ENCODE results near the gene EHD1. TPM values are rescaled to one million over a fixed set of nuclear protein-coding genes. Genes with fewer than 3 reads are reported as not detected.
A peak's percentile ranks its signal among the peaks of the same experiment; 100 is the strongest.

The EHD1 gene
- total RNA-seq, 4 donors from 2014 or later, result 53.5 to 90.7 (median 67.4) TPM

DNA sequence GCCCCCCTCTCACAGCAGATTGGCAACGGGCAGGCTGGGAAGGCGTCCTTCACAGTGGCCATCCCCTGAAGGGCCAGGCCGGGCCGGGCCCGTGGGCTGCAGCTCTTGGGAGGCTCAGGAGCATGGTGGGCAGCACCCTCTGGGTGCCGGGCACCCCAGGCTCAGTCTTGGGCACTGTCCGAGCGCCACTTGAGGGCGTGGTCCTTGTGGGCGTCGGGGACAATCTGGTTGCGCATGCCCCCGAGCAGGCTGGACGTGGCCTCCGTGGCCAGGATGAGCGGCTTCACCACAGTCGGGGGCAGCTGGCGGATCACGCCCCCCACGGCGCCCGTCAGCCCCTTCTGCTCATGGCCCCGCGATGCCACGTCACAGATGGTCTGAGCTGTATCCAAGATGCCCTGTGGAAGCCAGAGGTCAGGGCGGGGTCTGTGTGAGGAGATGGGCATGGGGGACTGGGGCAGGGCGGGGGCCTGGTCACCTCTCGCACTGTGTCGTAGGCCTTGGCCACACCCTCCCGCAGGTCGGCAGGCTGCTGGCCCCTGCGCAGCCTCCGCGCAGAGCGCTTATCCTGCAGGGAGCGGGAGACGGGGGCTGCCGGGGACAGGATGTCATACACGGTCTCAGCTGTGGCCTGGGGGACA, 16.5 kb upstream of the EHD1 start:
- DNase-seq, result no peak
- peaks cover 9 to 21% of the 10 kb centered on the region in 2 donors for H3K36me3 ChIP-seq
- no peak overlapping the region for H3K4me3 ChIP-seq (replicated peaks in 1 of 3)
- WGBS, 2 donors, result 92 to 96% methylated on average over 11 to 28 of the region's 39 CpGs
- peaks cover 0 to 3% of the 10 kb centered on the region in 2 donors for H3K4me1 ChIP-seq
- H3K27me3 ChIP-seq, result no peaks in the 10 kb centered on the region
- TF ChIP-seq CTCF (IDR thresholded peaks at IDR 0.05) (no peak), POLR2A (IDR thresholded peaks at IDR 0.05) (no peak)
- H3K27ac ChIP-seq, result no peak overlapping the region
- no peaks in the 10 kb centered on the region for H3K9me3 ChIP-seq
- intact Hi-C loops (cut with DNase I), result loop anchor here (2.0 to 10.0 kb wide), 2 partner anchors 48 to 110 kb away; no protein-coding TSS in a partner anchor

DNA sequence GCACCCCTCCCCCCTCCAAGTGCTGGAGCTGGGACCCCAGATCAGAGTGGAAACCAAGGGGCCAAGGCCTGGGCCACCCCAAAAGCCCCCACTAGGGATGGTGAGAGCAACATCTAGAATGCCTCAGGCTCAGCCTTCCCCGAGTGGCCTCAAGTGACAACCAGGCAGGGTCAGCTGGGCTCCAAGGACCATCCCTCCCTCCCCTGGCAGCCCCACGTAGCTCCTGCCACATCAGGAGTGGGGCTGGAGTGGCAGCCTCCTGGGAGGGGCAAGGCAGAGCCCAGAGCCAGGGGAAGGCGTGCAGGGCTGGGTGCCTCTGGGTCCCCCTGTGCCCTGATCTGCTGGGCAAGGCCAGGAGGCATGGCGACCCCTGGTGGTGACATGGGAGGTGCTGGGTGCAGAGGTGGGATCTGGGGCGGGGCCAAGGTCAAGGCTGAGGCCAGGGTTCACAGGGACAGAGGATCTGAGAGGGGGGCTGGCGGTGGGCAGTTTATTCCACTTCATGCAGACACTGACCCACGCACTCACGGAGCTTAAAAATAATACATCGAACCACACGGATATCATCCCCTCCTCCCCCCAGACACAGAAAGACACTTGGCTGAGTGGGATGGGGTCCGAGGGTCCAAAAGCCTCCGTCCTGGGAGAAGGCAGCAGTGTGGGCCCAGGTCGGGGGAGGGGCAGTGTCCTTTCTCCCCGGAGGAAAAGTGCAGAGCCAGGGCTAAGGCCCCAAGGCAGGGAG, 15.8 kb upstream of the EHD1 start:
- intact Hi-C loops (cut with DNase I), result loop anchor here (2.0 to 10.0 kb wide), 2 partner anchors 47 to 109 kb away; no protein-coding TSS in a partner anchor
- H3K36me3 ChIP-seq, result peaks cover 9 to 21% of the 10 kb centered on the region in 2 donors
- no peak overlapping the region for H3K4me3 ChIP-seq (replicated peaks in 1 of 3)
- H3K4me1 ChIP-seq, result peaks cover 0 to 3% of the 10 kb centered on the region in 2 donors
- TF ChIP-seq CTCF (IDR thresholded peaks at IDR 0.05), result peak; percentile 61 to 91 (median 87)
- no peak for TF ChIP-seq POLR2A (IDR thresholded peaks at IDR 0.05)
- no peaks in the 10 kb centered on the region for H3K9me3 ChIP-seq
- no peak overlapping the region for H3K27ac ChIP-seq
- WGBS, 2 donors, result 30 to 36% methylated on average over 9 to 14 of the region's 14 CpGs
- H3K27me3 ChIP-seq, result no peaks in the 10 kb centered on the region
- peak; percentile 89 for DNase-seq

- H3K4me3 ChIP-seq (replicated peaks in 1 of 3), result no peak overlapping the region
- TF ChIP-seq CTCF (IDR thresholded peaks at IDR 0.05), result no peak
- TF ChIP-seq POLR2A (IDR thresholded peaks at IDR 0.05), result no peak
- no peak overlapping the region for H3K27ac ChIP-seq
- intact Hi-C loops (cut with DNase I), result loop anchor here (2.0 to 10.0 kb wide), 2 partner anchors 47 to 109 kb away; no protein-coding TSS in a partner anchor
- H3K9me3 ChIP-seq, result no peaks in the 10 kb centered on the region
- 76 to 81% methylated on average over 16 to 21 of the region's 25 CpGs for WGBS, 2 donors
- peaks cover 0 to 10% of the 10 kb centered on the region in 2 donors for H3K4me1 ChIP-seq
- DNase-seq, result no peak
- no peaks in the 10 kb centered on the region for H3K27me3 ChIP-seq
- peaks cover 8 to 17% of the 10 kb centered on the region in 2 donors for H3K36me3 ChIP-seq
Observed at GRCh38 chr11:64893194-64894069, 15.0 kb upstream of the EHD1 start.

DNA sequence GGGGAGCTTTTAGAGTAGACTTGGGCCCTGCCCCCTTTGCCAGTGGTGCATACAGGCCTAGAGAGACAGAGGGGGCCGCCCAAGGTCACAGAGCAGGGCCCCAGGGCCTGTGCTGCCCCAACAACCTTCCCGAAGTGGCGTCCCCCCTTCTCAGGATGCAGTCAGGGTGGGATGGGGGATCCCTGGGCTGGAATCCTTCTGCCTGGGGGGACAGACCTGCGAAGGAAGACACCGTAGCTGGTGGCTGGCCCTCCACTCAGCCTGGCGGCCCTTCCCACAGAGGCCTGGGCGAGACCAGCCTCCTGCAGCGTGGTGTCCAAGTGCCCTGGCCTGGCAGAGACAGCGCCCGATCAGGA, 14.4 kb upstream of the EHD1 start:
- intact Hi-C loops (cut with DNase I), result loop anchor here (10.0 kb wide), 1 partner anchor 108 kb away; no protein-coding TSS in a partner anchor
- H3K27me3 ChIP-seq, result no peaks in the 10 kb centered on the region
- H3K4me1 ChIP-seq, result peaks cover under 1 to 16% of the 10 kb centered on the region in 2 donors
- DNase-seq, result no peak
- 94% methylated on average over 3 to 7 of the region's 10 CpGs for WGBS, 2 donors
- TF ChIP-seq POLR2A (IDR thresholded peaks at IDR 0.05), result no peak
- TF ChIP-seq CTCF (IDR thresholded peaks at IDR 0.05), result no peak
- no peak overlapping the region for H3K4me3 ChIP-seq (replicated peaks in 1 of 3)
- H3K36me3 ChIP-seq, result peaks cover 2 to 11% of the 10 kb centered on the region in 2 donors
- no peak overlapping the region for H3K27ac ChIP-seq
- H3K9me3 ChIP-seq, result no peaks in the 10 kb centered on the region

All from thyroid gland (tissue), 4 donors.